Inferior parietal cortex (tissue), 1 donor: ENCODE measurements around the gene AGAP5.
"Not testable (repeated sequence)": the region's sequence is repeated elsewhere in the genome, so short reads cannot be mapped to it uniquely, and the experiment has no call there.

Source experiments
- DNase-seq: peaks from one replicate; pipeline ENCODE4 v3.0.0-alpha.2; 2016; ENCODE audit errors: extremely low spot score

Gene AGAP5

DNA sequence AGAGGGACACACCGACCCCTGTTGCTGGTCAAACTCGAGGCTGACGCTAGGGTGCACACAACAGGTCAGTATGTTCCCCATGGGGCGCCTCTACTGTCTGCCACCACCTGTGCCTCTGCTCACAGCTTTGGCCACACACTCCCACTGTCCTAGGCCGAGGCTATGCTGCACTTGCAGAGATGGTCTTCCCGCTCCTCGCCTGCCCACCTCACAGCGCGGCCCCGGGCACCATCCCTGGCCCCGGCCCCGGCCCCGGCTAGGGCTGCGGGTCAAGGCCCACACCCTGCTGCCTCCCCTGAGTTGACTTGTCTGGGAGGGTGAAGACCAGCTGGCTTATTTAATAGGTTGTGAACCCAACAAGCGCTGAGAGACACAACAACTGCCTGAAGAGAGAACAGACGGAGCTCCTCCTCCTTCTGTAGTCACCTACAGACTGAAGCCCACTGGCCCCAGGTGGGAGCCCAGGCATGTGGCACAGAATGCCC is at the start of gene AGAP5:
TSS of gene AGAP5 (minus strand) at position 435 of the 485 bp plus-strand sequence. CDS start at position 81, 354 bp downstream.
- DNase-seq: not testable (repeated sequence)

DNA sequence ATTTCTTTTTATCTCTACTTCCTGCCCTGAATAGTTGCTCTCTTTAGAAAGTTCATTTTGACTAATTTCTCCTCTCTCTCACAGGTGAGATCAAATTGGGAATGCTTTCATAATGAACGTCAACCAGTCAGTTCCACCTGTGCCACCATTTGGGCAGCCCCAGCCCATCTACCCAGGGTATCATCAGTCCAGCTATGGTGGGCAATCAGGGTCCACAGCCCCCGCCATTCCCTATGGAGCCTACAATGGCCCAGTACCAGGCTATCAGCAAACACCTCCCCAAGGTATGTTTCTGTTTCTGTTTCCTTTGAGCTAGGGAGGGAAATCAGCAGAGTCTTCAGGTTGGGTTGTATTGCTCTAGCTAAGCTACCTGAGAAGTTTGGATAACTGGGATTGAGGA is 48.8 kb upstream of the AGAP5 start:
- no peak for DNase-seq

- DNase-seq: peak; percentile 35
Measured at GRCh38 chr10:73744664-73744975, 46.7 kb upstream of the AGAP5 start.

DNA sequence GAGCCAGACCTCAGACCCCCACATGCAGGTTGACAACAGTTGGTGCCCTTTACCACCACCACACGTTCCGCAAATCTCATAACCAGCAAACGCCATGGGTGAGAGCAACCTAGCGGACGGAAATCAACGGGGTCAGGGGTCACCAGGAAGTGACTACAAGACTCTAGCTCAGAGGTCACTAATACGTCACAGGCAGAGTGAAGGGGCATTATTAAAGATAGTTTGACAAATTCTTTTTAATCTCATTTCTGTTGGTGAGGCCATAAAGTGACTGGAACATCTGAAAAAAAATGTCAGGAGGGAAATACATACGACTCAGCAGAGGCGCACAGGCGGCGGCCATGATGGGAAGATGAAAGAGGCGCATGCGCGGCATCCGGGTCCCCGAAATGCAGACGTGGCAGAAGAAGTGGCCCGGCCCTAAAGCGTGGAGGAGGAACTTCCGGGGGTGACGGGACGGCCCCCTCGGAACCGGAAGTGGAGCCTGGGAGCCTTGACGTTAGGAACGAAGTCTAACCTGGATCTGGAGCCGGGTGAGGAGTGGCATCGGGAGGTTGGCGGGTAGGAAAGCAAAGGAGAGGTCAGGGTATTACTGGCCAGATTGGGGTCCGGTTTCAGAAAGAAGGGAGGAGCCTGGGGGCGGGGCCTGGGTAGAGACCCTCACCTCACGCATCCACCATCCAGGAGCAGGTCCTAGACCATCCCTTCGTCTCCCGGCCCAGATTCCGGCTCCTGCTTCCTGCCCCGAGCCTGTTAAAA is 46.2 kb upstream of the AGAP5 start, which contains the start of gene SEC24C:
TSS of gene SEC24C (plus strand) at position 468 of the 759 bp plus-strand sequence. CDS start 2,461 bp downstream, outside the sequence.
- DNase-seq: peak; percentile 98

DNA sequence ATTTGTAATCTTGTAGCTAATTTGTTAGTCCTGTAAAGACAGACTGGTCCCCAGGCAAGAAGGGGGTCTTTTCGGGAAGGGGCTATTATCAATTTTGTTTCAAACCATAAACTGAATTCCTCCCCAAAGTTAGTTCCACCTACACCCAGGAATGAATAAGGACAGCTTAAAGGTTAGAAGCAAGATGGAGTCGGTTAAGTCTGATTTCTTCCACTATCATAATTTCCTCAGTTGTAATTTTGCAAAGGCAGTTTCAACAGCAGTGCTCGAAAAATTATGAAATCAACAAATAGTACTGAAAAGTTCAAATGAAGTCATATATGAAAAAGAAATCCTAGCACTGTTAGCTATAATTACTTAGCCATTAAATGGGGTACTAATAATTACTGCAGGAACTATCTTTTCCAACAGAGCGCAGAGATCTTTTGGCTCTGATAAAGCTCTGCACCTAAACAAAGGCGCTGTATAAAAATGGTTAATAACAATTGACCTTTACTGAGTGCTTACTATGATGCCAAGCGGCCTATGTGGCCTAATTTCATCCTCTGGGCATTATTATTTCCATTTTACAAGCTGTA is 45.5 kb upstream of the AGAP5 start:
- no peak for DNase-seq

- no peak for DNase-seq
Measured at GRCh38 chr10:73742454-73742734, 44.5 kb upstream of the AGAP5 start.

GRCh38 chr10:73740501-73741254 is 42.8 kb upstream of the AGAP5 start:
- DNase-seq: not testable (repeated sequence)

DNA sequence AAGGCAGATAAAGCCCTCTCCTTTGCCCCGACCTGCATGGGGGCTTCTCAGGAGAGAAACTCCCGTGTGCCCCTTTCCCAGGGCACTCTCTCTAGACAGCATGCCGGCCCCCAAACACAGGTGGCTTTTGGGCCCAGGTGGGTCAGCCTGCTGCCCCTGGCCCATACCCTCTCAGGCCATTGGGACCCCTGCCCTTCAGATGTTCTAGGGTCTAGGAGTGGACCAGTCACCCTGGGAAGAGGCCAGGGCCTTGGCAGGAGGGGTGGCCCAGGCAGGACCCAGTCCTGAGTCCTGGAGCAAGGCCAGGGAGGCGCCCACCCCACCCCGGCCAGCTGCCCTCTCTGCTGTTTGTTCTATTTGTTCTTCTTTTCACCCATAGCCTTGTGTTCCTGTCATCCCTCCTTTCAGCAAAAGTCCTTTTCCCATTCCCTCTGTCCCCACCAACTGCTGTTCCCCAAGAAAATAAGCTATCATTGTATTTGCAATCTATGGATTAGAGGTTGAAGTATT is 36.9 kb upstream of the AGAP5 start:
- no peak for DNase-seq

DNA sequence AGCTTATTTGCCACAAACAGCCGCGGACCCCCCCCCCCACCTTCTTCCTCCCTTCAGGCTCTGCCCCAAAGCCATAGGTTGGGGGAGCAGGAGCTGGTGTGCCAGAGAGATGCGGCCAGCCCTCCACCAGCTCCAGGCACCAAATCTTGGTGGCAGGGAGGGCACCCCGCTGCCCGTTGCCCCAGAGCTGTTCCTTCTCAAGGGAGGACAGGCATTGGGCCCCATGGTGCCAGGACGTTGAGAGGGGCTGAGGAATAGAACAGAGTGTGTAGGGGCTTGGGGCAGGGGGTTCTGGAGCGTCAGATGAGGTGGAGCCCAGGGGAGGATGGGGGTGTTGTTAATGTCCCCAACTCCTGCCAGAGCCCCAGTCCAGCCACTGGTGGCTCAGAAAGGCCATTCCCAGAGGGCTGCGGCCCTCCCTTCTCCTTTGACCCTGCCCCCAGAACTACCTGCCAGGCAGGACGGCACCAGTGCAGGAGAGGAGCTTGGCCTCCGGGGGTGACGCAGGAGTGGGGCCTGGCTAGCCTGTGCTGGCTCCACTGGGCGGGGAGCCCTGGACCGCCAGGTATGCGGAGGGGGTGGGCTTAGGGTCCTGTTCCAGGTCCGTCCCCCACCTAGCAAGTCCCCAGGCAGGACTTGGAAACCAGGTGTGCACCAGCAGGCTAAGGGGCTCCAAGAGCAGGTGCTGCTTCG is 36.3 kb upstream of the AGAP5 start:
- DNase-seq: no peak

DNA sequence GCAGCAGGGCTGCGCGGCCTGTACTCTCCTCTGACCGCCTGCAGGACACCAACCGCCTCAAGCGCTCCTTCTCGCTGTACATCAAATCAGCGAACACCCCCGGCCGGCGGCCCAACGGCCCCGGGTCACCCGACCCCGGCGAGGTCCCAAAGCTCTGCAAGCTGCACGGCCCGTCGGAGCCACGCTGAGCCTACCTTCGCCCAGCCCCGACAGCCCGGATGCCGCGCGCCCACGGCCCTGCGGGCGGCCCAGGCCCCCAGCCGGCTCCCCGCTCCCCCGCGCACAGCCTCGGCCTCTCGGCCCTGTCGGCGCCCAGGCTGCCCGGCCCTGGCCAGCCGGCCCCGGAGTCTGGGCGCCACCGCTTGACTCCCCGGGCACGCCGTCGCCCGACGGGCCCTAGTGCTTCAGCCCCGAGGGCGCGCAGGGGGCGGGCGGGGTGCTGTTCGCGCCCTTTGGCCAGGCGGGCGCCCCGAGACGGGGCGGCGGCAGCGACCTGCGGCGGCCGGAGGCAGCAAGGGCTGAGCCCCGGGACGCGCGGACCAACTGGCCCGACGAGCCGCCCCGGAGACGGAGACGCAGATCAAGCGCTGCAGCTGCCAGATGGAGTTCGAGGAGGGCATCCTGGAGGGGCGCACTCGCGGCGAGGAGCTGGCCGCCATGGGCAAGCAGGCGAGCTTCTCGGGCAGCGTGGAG is 35.2 kb upstream of the AGAP5 start:
- DNase-seq: no peak

DNA sequence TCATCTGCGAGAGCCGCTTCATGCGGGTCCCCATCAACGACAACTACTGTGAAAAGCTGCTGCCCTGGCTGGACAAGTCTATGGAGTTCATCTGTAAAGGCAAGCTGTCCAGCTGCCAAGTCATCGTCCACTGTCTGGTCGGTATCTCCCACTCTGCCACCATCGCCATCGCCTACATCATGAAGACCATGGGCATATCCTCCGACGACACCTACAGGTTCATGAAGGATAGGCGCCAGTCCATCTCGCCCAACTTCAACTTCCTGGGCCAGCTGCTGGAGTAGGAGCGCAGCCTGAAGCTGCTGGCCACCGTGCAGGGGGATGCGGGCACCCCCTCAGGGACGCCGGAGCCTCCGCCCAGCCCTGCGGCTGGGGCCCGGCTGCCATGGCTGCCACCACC is 34.5 kb upstream of the AGAP5 start:
- DNase-seq: no peak

- DNase-seq: no peak
Measured at GRCh38 chr10:73731588-73732375, 33.9 kb upstream of the AGAP5 start.

DNA sequence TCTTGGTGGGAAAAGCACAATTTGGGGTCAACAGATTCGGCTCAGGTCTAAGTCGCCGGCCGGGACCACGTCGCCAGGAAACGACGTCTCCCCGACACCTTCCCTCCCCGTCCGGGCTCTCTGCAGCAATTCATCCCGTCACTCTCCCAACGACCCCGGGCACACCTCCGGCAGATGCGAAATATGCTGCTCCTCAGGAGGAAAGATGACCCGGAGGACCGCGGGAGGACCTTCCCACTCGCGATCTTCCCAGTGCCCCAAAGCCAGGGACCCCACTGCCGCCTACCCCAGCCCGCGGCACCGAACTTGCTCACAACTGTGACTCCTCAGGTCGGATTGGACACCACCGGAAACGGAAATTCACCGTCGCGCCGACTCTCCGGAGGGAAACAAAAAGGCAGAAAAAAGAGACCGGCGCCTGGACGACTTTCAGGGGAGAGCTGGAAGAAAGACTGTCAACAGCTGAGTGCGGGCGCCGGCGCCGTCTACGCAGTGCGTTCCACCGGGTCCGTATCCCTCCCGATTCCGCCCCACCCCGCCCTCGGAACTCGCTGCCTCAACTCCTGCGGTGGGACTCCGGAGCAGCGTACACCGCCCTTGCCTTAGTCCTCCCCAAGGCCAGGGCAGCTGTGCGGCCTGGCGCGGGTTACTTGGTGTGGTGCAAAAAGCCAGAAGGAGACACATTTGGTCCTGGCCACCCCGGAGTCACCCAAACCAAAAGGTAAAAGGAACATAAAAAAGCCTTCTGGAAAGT is 32.4 kb upstream of the AGAP5 start:
- peak; percentile 98 for DNase-seq

DNA sequence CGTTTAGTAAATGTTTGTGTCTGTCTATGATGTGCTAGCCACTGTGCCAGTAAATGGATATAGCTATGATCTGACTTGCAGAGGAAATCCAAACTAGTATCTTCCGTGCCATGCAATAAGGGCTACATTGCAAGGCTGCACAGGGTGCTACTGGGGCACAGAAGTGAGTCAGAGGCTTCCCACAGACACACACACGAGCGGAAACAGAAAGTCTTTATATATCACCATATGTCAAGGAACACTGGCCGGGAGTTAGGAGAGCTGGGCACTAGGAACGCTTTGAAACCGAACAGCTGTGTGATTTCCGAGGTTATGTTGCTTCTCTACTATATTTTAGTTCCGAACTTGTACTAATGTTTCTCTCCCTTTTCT is 31.9 kb upstream of the AGAP5 start:
- DNase-seq: not testable (repeated sequence)

- no peak for DNase-seq
Measured at GRCh38 chr10:73723516-73723915, 25.6 kb upstream of the AGAP5 start.

GRCh38 chr10:73720561-73720960 is 22.7 kb upstream of the AGAP5 start:
- not testable (repeated sequence) for DNase-seq

DNA sequence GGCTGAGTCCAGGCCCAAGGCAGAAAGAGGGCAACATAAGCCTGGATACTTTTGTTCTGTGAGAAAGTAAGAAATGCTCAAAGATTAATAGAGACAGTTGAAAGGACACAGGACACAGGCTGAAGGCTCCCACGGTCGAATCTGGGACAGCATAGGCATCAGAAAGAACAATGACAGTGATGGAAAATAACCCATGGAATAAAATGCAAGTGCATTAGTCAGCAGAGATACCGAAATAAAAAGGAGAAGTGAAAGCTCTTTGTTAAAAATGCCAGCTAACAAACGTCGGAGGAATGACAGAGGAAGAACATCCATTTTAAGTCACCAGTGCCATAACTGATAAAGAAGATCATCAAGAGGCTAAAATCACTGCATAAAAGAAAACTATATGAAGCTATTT is 19.6 kb upstream of the AGAP5 start:
- peak; percentile 58 for DNase-seq

GRCh38 chr10:73716251-73716650 is 18.3 kb upstream of the AGAP5 start:
- DNase-seq: peak; percentile 7

DNA sequence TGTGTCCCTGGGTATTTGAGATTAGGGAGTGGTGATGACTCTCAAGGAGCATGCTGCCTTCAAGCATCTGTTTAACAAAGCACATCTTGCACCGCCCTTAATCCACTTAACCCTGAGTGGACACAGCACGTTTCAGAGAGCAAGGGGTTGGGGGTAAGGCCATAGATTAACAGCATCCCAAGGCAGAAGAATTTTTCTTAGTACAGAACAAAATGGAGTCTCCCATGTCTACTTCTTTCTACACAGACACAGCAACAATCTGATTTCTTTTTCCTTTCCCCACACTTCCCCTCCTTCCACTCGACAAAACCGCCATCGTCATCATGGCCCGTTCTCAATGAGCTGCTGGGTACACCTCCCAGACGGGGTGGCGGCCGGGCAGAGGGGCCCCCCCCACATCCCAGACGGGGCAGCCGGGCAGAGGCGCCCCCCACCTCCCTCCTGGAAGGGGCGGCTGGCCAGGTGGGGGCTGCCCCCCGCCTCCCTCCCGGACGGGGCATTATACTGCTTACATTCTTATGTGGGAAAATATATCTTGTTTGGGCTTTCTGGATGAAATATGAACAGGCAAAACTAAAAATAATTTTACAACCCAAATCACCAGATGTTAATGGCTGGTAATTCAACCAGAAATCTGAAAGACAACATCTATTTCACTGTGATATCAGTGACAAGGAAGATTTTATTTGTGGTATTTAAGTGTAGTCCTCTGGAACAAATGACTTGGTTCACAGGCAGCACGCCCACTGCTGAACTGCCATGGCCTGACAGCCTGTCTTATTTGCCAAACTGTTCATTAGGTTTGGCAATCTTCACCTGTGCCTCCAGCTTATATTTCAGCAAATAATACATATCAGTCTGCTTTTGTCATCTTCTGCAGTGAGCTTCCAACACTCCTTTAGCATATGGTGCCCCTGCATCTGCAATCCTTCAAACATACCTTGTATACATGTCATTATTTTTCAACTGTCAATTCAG is 17.6 kb upstream of the AGAP5 start:
- DNase-seq: not testable (repeated sequence)
